NT2/D1 (cell line): ENCODE results near the gene EXOC2.

Experiments
- YY1 ChIP-seq: IDR thresholded peaks from 2 replicates; pipeline ENCODE4 v1.6.1; 2011; ENCODE audit not compliant: insufficient read length, insufficient read depth
- ZNF274 ChIP-seq: IDR thresholded peaks from 2 replicates; pipeline ENCODE4 v1.6.1; 2011; ENCODE audit warnings: mild to moderate bottlenecking, low read depth, low read length

DNA sequence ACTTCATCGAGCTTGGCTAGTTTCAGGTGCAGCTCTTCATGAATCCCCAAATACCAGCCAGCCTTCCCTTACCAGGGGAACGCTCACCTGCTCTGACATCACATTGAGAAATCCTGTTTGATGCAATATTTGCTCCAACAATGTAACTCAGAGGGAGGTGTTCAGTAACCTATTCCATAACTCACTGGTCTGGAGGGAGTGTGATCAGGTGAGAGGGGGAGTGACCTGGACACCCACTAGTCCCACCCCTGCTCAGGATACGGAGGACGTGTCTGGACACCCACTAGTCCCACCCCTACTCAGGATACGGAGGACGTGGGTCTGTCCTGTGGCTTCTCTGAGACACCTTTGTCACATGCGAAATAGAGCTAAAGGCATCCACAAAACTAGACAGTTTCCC lies 106.4 kb downstream of the EXOC2 start:
- TF ChIP-seq ZNF274 (no peak), YY1 (no peak)
